Natural killer cell (primary cell): ENCODE data around the gene BMAL2. TPM values are rescaled to one million over a fixed set of nuclear protein-coding genes. Genes with fewer than 3 reads are reported as not detected.

Source experiments
- ATAC-seq, 3 donors: fragments of 150-1000 bp in 2 of 3; fragments of 200-7000 bp in 1 of 3; cut with Tn5 transposase; 1 replicate in 1 of 3; 2 replicates in 2 of 3; pipeline ENCODE4 v1.10.0; 2021; ENCODE audit warnings: mild to moderate bottlenecking in 2 of 3, moderate library complexity in 2 of 3
- DNase-seq, 2 donors: peaks; one replicate each; pipeline versions ENCODE4 v3.0.0 to v3.0.0-alpha.2; 2013 to 2021; ENCODE audit warnings: mixed read lengths in 1 of 2
- H3K27ac ChIP-seq: one replicate; pipeline ENCODE4 v1.5.1; 2013; ENCODE audit warnings: mild to moderate bottlenecking, low read length
- H3K27me3 ChIP-seq: one replicate; pipeline ENCODE4 v1.6.1; 2013; ENCODE audit warnings: low read length; ENCODE audit not compliant: control insufficient read depth, insufficient read depth
- H3K36me3 ChIP-seq: one replicate; pipeline ENCODE4 v1.6.1; 2013; ENCODE audit warnings: low read length; ENCODE audit not compliant: control insufficient read depth, insufficient read depth
- H3K4me1 ChIP-seq: one replicate; pipeline ENCODE4 v1.6.1; 2013; ENCODE audit warnings: low read length; ENCODE audit not compliant: control insufficient read depth, insufficient read depth
- H3K4me3 ChIP-seq: one replicate; pipeline ENCODE4 v1.5.1; 2013; ENCODE audit warnings: low read length
- H3K9me3 ChIP-seq: one replicate; pipeline ENCODE4 v1.6.1; 2013; ENCODE audit warnings: low read length; ENCODE audit not compliant: control insufficient read depth, insufficient read depth
- H3K27ac Mint-ChIP-seq, 2 donors: one replicate each; pipeline ENCODE4 v1.8.0; 2022; ENCODE audit warnings: mild to moderate bottlenecking in 2 of 2, mixed read lengths in 2 of 2, moderate library complexity in 1 of 2
- H3K27me3 Mint-ChIP-seq, 2 donors: one replicate each; pipeline ENCODE4 v1.8.0; 2022; ENCODE audit warnings: low read depth in 2 of 2, mixed read lengths in 2 of 2
- H3K36me3 Mint-ChIP-seq: one replicate; pipeline ENCODE4 v1.8.0; 2022; ENCODE audit warnings: mixed read lengths
- H3K4me1 Mint-ChIP-seq, 2 donors: one replicate each; pipeline ENCODE4 v1.8.0; 2022; ENCODE audit warnings: mixed read lengths in 2 of 2
- H3K4me3 Mint-ChIP-seq: one replicate; pipeline ENCODE4 v1.8.0; 2022; ENCODE audit warnings: mild to moderate bottlenecking, moderate library complexity, mixed read lengths
- H3K9me3 Mint-ChIP-seq, 2 donors: one replicate each; pipeline ENCODE4 v1.8.0; 2022; ENCODE audit warnings: mixed read lengths in 2 of 2
- CTCF ChIP-seq: fragments of 200-600 bp; IDR thresholded peaks from one replicate; pipeline ENCODE4 v1.8.0; 2022; ENCODE audit warnings: antibody characterized with exemption
- WGBS: methylation state at CpG from one replicate; pipeline ENCODE4 v1.1.7; 2013; ENCODE audit warnings: missing lambda C conversion rate; ENCODE audit not compliant: insufficient coverage; 5-methylcytosine and 5-hydroxymethylcytosine counted together
- intact Hi-C: fragments of 100-400 bp; cut with micrococcal nuclease; formaldehyde crosslinking; loops from one replicate; pipeline ENCODE4 v1.14.2; 2022
- total RNA-seq, 4 donors: library from RNA; stranded (reverse); fragments of 120-200 nt in 1 of 4; gene quantifications; one replicate each; pipeline versions ENCODE4 v1.2.3 to v1.2.4, GENCODE V29; 2013 to 2022

BMAL2 gene
- total RNA-seq, 3 donors from 2014 or later (not counting 1 experiment from before 2014, with no cell fraction given) = 0.16 to 0.33 (median 0.19) TPM

DNA sequence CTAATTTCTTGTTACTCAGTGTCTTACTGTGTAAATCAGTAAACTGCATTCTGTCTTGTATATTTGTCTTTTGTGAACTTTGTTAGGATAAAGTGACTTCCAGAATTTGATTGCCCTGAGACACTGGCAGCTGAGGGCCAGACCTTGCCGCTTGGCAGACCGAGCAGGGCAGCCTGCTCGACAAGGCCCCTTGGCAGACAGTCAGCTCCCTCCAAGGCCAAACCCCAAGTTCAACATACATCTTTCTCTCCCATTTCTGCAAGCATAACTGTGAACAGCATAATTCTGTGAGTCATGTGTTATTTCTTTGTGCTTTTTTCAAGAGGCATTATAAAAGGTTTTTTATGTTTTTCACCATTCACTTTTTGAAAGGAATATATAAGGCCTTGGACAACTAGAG lies 39.2 kb upstream of the BMAL2 start:
- Histone ChIP-seq H3K36me3 (no peaks in the 10 kb centered on the region), H3K4me1 (no peaks in the 10 kb centered on the region), H3K9me3 (no peaks in the 10 kb centered on the region), H3K27ac (no peak overlapping the region), H3K27me3 (no peaks in the 10 kb centered on the region), H3K4me3 (no peak overlapping the region)
- DNase-seq (no peak), ATAC-seq (no peak)
- no peak overlapping the region for H3K4me3 Mint-ChIP-seq
- no peaks in the 10 kb centered on the region for H3K27me3 Mint-ChIP-seq
- no peaks in the 10 kb centered on the region for H3K9me3 Mint-ChIP-seq
- TF ChIP-seq CTCF = no peak
- H3K27ac Mint-ChIP-seq = no peak overlapping the region
- H3K36me3 Mint-ChIP-seq = peaks cover under 1% of the 10 kb centered on the region
- intact Hi-C loops = no loop called here
- H3K4me1 Mint-ChIP-seq = peaks cover 7 to 13% of the 10 kb centered on the region in 2 donors
- 100% methylated on average over 3 of the region's 3 CpGs for WGBS

- no peak overlapping the region for H3K27ac ChIP-seq
- ATAC-seq (no peak), DNase-seq (no peak)
- no peaks in the 10 kb centered on the region for H3K36me3 ChIP-seq
- Mint-ChIP-seq H3K4me3 (no peak overlapping the region), H3K9me3 (no peaks in the 10 kb centered on the region), H3K27me3 (no peaks in the 10 kb centered on the region), H3K36me3 (peaks cover 11% of the 10 kb centered on the region), H3K4me1 (peaks cover 7 to 8% of the 10 kb centered on the region in 2 donors), H3K27ac (no peak overlapping the region)
- no peaks in the 10 kb centered on the region for H3K9me3 ChIP-seq
- 89% methylated on average over 6 of the region's 6 CpGs for WGBS
- TF ChIP-seq CTCF = no peak
- H3K27me3 ChIP-seq = no peaks in the 10 kb centered on the region
- no peaks in the 10 kb centered on the region for H3K4me1 ChIP-seq
- intact Hi-C loops = no loop called here
- H3K4me3 ChIP-seq = no peak overlapping the region
Measured at GRCh38 chr12:27296674-27297073, 36.0 kb upstream of the BMAL2 start.

- Histone ChIP-seq H3K4me3 (no peak overlapping the region), H3K4me1 (no peaks in the 10 kb centered on the region), H3K36me3 (no peaks in the 10 kb centered on the region), H3K9me3 (no peaks in the 10 kb centered on the region), H3K27me3 (no peaks in the 10 kb centered on the region), H3K27ac (no peak overlapping the region)
- Mint-ChIP-seq H3K4me1 (peaks cover 7 to 8% of the 10 kb centered on the region in 2 donors), H3K27ac (no peak overlapping the region), H3K9me3 (no peaks in the 10 kb centered on the region), H3K4me3 (no peak overlapping the region), H3K27me3 (no peaks in the 10 kb centered on the region), H3K36me3 (peaks cover 11% of the 10 kb centered on the region)
- ATAC-seq (no peak), DNase-seq (no peak)
- intact Hi-C loops = no loop called here
- 90% methylated on average over 3 of the region's 4 CpGs for WGBS
- TF ChIP-seq CTCF = no peak
Measured at GRCh38 chr12:27297566-27297965, 35.1 kb upstream of the BMAL2 start.

GRCh38 chr12:27299102-27299501 lies 33.5 kb upstream of the BMAL2 start:
- H3K27ac ChIP-seq = no peak overlapping the region
- Mint-ChIP-seq H3K4me3 (no peak overlapping the region), H3K9me3 (no peaks in the 10 kb centered on the region), H3K36me3 (peaks cover 11% of the 10 kb centered on the region), H3K27ac (no peak overlapping the region), H3K4me1 (no peaks in the 10 kb centered on the region), H3K27me3 (no peaks in the 10 kb centered on the region)
- intact Hi-C loops = no loop called here
- no peaks in the 10 kb centered on the region for H3K4me1 ChIP-seq
- no peaks in the 10 kb centered on the region for H3K9me3 ChIP-seq
- TF ChIP-seq CTCF = no peak
- H3K4me3 ChIP-seq = no peak overlapping the region
- H3K27me3 ChIP-seq = no peaks in the 10 kb centered on the region
- ATAC-seq (no peak), DNase-seq (no peak)
- 100% methylated on average over 1 of the region's 1 CpG for WGBS
- H3K36me3 ChIP-seq = peaks cover 4% of the 10 kb centered on the region
